HL-60 (cell line): ENCODE data around the gene PLCB1.

Experiments
- DNase-seq, 2 experiments: peaks; one replicate each; pipeline ENCODE4 v3.0.0-alpha.2; 2010 to 2020; ENCODE audit warnings: low read depth in 1 of 2, low spot score in 1 of 2
- H3K27ac ChIP-seq: fragments of 250-450 bp; sonication (Bioruptor Pico); replicated peaks from 2 replicates; pipeline ENCODE4 v1.5.1; 2020; ENCODE audit warnings: mild to moderate bottlenecking, moderate library complexity
- H3K27me3 ChIP-seq: fragments of 250-450 bp; sonication (Bioruptor Pico); 2 replicates; pipeline ENCODE4 v1.5.1; 2021; ENCODE audit warnings: mild to moderate bottlenecking, moderate library complexity; ENCODE audit not compliant: insufficient read depth, poor library complexity, severe bottlenecking
- H3K4me3 ChIP-seq: replicated peaks from 2 replicates; pipeline ENCODE4 v1.5.1; 2011; ENCODE audit warnings: mild to moderate bottlenecking, control low read depth, low read length; ENCODE audit not compliant: insufficient read depth
- CTCF ChIP-seq: IDR thresholded peaks from one replicate; pipeline ENCODE4 v1.5.1; 2011; ENCODE audit warnings: low read length, control low read depth, inconsistent platforms; ENCODE audit not compliant: insufficient read depth
- GABPA ChIP-seq: IDR thresholded peaks from 2 replicates; pipeline ENCODE4 v1.6.1; 2012; ENCODE audit warnings: low read depth
- POLR2AphosphoS5 ChIP-seq: IDR thresholded peaks from 2 replicates; pipeline ENCODE4 v1.6.1; 2012; ENCODE audit warnings: low read depth
- REST ChIP-seq: IDR thresholded peaks from 2 replicates; pipeline ENCODE4 v1.6.1; 2012; ENCODE audit warnings: low read depth; ENCODE audit not compliant: insufficient replicate concordance
- SPI1 ChIP-seq: IDR thresholded peaks from 2 replicates; pipeline ENCODE4 v1.6.1; 2012; ENCODE audit warnings: low read depth, mild to moderate bottlenecking, borderline replicate concordance

The PLCB1 gene

DNA sequence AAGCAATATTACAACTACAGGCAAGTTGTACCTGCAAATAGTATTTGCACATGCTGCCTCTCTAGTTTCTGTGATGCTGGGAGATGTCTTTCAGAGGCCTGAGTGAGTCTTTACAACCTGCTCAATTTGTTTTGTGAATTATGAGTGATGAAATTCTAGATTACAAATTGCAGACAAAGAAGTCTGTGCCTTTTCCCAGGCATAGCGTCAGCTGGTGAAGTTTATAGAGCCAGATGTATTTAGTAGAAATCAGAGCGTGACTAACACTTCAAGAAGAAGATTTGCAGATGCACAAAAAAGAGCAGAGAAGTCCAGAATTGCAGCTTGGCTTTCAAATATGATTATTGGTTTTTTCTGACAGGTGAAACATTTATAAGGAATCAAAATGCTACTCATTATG is 289.9 kb downstream of the PLCB1 start:
- TF ChIP-seq SPI1, result no peak
- TF ChIP-seq CTCF, result no peak
- TF ChIP-seq GABPA, result no peak
- no peak for TF ChIP-seq POLR2AphosphoS5
- no peak for TF ChIP-seq REST
- H3K27ac ChIP-seq, result no peak overlapping the region
- no peak for DNase-seq
- H3K4me3 ChIP-seq, result no peak overlapping the region
- no peaks in the 10 kb centered on the region for H3K27me3 ChIP-seq

- Histone ChIP-seq H3K27ac (no peak overlapping the region), H3K4me3 (no peak overlapping the region)
These were observed 291.4 kb downstream of the PLCB1 start for GRCh38 chr20:8423482-8423881.

GRCh38 chr20:8424010-8424409 is 291.9 kb downstream of the PLCB1 start:
- TF ChIP-seq SPI1, result no peak
- no peak for TF ChIP-seq CTCF
- TF ChIP-seq POLR2AphosphoS5, result no peak
- no peak for TF ChIP-seq GABPA
- TF ChIP-seq REST, result no peak

More at GRCh38 chr20:8423482-8423881, 291.4 kb downstream of the PLCB1 start:
- no peaks in the 10 kb centered on the region for H3K27me3 ChIP-seq
- DNase-seq, result no peak
- TF ChIP-seq SPI1, result no peak
- no peak for TF ChIP-seq REST
- no peak for TF ChIP-seq CTCF

More at GRCh38 chr20:8424010-8424409, 291.9 kb downstream of the PLCB1 start:
- Histone ChIP-seq H3K27me3 (no peaks in the 10 kb centered on the region), H3K27ac (no peak overlapping the region), H3K4me3 (no peak overlapping the region)
- DNase-seq, result no peak
